ENCODE data around the gene IRF7.

GRCh38 chr11:605286-606129 is 10.2 kb downstream of the IRF7 start:
- no peak for TF ChIP-seq CTCF (conservative IDR thresholded peaks at IDR 0.05; ENCODE audit: low read depth, low read length)
- no peak for TF ChIP-seq EZH2phosphoT487 (IDR thresholded peaks at IDR 0.05; ENCODE audit: borderline replicate concordance, low read length)
- no peak for TF ChIP-seq EZH2 (IDR thresholded peaks at IDR 0.05; ENCODE audit: low read length, unreplicated experiment)
